H9 (cell line): ENCODE results near the gene ST7L. TPM values are rescaled to one million over a fixed set of nuclear protein-coding genes. Genes with fewer than 3 reads are reported as not detected.

Experiments used
- DNase-seq: peaks from one replicate; pipeline ENCODE4 v3.0.0-alpha.2; 2017
- H2AFZ ChIP-seq: one replicate; pipeline ENCODE4 v1.6.1; 2013; ENCODE audit warnings: mild to moderate bottlenecking, low read length, control low read depth, moderate library complexity
- H2AK5ac ChIP-seq: 2 replicates; pipeline ENCODE4 v1.6.1; 2013; ENCODE audit warnings: low read length, control low read depth, mixed read lengths; ENCODE audit not compliant: insufficient read length
- H2BK120ac ChIP-seq: one replicate; pipeline ENCODE4 v1.6.1; 2013; ENCODE audit warnings: low read depth, mild to moderate bottlenecking, low read length, control low read depth, inconsistent platforms; ENCODE audit not compliant: poor library complexity, severe bottlenecking
- H2BK12ac ChIP-seq: 2 replicates; pipeline ENCODE4 v1.6.1; 2013; ENCODE audit warnings: low read length, control low read depth, mixed read lengths, low read depth; ENCODE audit not compliant: insufficient read length
- H2BK15ac ChIP-seq: 2 replicates; pipeline ENCODE4 v1.6.1; 2013; ENCODE audit warnings: low read depth, low read length, control low read depth
- H2BK20ac ChIP-seq: one replicate; pipeline ENCODE4 v1.6.1; 2013; ENCODE audit warnings: low read depth, mild to moderate bottlenecking, low read length, control low read depth, inconsistent platforms; ENCODE audit not compliant: poor library complexity, severe bottlenecking
- H2BK5ac ChIP-seq: 2 replicates; pipeline ENCODE4 v1.6.1; 2013; ENCODE audit warnings: low read length, control low read depth, mixed read lengths; ENCODE audit not compliant: insufficient read length
- H3K14ac ChIP-seq: 2 replicates; pipeline ENCODE4 v1.6.1; 2013; ENCODE audit warnings: low read length, control low read depth; ENCODE audit not compliant: insufficient read depth
- H3K18ac ChIP-seq: 2 replicates; pipeline ENCODE4 v1.6.1; 2013; ENCODE audit warnings: low read depth, mild to moderate bottlenecking, mixed read lengths, low read length, control low read depth; ENCODE audit not compliant: insufficient read length
- H3K23ac ChIP-seq: 2 replicates; pipeline ENCODE4 v1.6.1; 2013; ENCODE audit warnings: low read length, control low read depth, mixed read lengths, low read depth; ENCODE audit not compliant: insufficient read length
- H3K23me2 ChIP-seq: 2 replicates; pipeline ENCODE4 v1.6.1; 2013; ENCODE audit warnings: low read depth, mild to moderate bottlenecking, mixed read lengths, low read length, control low read depth; ENCODE audit not compliant: insufficient read length, poor library complexity, severe bottlenecking
- H3K27ac ChIP-seq: 2 replicates; pipeline ENCODE4 v1.5.1; 2013; ENCODE audit warnings: low read length, control low read depth, mixed read lengths, low read depth; ENCODE audit not compliant: insufficient read length
- H3K27me3 ChIP-seq: 2 replicates; pipeline ENCODE4 v1.6.1; 2013; ENCODE audit warnings: low read length, control low read depth, inconsistent platforms; ENCODE audit not compliant: insufficient read depth
- H3K4ac ChIP-seq: 2 replicates; pipeline ENCODE4 v1.6.1; 2013; ENCODE audit warnings: low read depth, mild to moderate bottlenecking, control low read depth, inconsistent platforms, low read length, moderate library complexity
- H3K4me1 ChIP-seq: 2 replicates; pipeline ENCODE4 v1.6.1; 2013; ENCODE audit warnings: low read length, control low read depth, inconsistent platforms; ENCODE audit not compliant: insufficient read depth
- H3K4me2 ChIP-seq: 2 replicates; pipeline ENCODE4 v1.6.1; 2013; ENCODE audit warnings: low read length, control low read depth, mixed read lengths; ENCODE audit not compliant: insufficient read length, insufficient read depth
- H3K56ac ChIP-seq: 2 replicates; pipeline ENCODE4 v1.6.1; 2013; ENCODE audit warnings: low read depth, mild to moderate bottlenecking, mixed read lengths, low read length, control low read depth; ENCODE audit not compliant: insufficient read length
- H3K79me1 ChIP-seq: 2 replicates; pipeline ENCODE4 v1.6.1; 2013; ENCODE audit warnings: low read depth, mild to moderate bottlenecking, moderate library complexity, low read length, control low read depth, inconsistent platforms; ENCODE audit not compliant: insufficient read depth, poor library complexity, severe bottlenecking
- H3K79me2 ChIP-seq: 2 replicates; pipeline ENCODE4 v1.6.1; 2013; ENCODE audit warnings: low read length, control low read depth, inconsistent platforms; ENCODE audit not compliant: insufficient read depth
- H3K9ac ChIP-seq: 2 replicates; pipeline ENCODE4 v1.6.1; 2013; ENCODE audit warnings: low read length, control low read depth, mixed read lengths; ENCODE audit not compliant: insufficient read length; ENCODE audit errors: extremely low read depth
- H3K9me3 ChIP-seq: one replicate; pipeline ENCODE4 v1.6.1; 2013; ENCODE audit warnings: low read depth, low read length, inconsistent platforms; ENCODE audit not compliant: control insufficient read depth
- H3T11ph ChIP-seq: one replicate; pipeline ENCODE4 v1.6.1; 2013; ENCODE audit warnings: mild to moderate bottlenecking, low read length, control low read depth, inconsistent platforms
- H4K20me1 ChIP-seq: one replicate; pipeline ENCODE4 v1.6.1; 2013; ENCODE audit not compliant: control insufficient read depth, insufficient read length, insufficient read depth
- H4K5ac ChIP-seq: 2 replicates; pipeline ENCODE4 v1.6.1; 2013; ENCODE audit warnings: low read depth, mild to moderate bottlenecking, mixed read lengths, low read length, control low read depth; ENCODE audit not compliant: insufficient read length
- H4K8ac ChIP-seq: replicated peaks from 2 replicates; pipeline ENCODE4 v1.6.1; 2013; ENCODE audit warnings: low read length, control low read depth, mixed read lengths, low read depth; ENCODE audit not compliant: insufficient read length
- H4K91ac ChIP-seq: 2 replicates; pipeline ENCODE4 v1.6.1; 2013; ENCODE audit warnings: low read depth, mild to moderate bottlenecking, moderate library complexity, mixed read lengths, low read length, control low read depth; ENCODE audit not compliant: insufficient read length
- H3K27ac Mint-ChIP-seq, 3 experiments: 2 replicates in 2 of 3; 3 replicates in 1 of 3; pipeline ENCODE4 v1.8.0; 2020 to 2021; ENCODE audit warnings: mixed read lengths in 3 of 3, mild to moderate bottlenecking in 1 of 3, moderate library complexity in 1 of 3
- H3K27me3 Mint-ChIP-seq: 2 replicates; pipeline ENCODE4 v1.8.0; 2021; ENCODE audit warnings: low read depth, mild to moderate bottlenecking, moderate library complexity, mixed read lengths
- H3K36me3 Mint-ChIP-seq, 3 experiments: 2 replicates in 2 of 3; 3 replicates in 1 of 3; pipeline ENCODE4 v1.8.0; 2020 to 2021; ENCODE audit warnings: low read depth in 3 of 3, mixed read lengths in 3 of 3; ENCODE audit not compliant: insufficient read depth in 1 of 3
- H3K4me1 Mint-ChIP-seq, 2 experiments: 2 replicates each; pipeline ENCODE4 v1.8.0; 2020; ENCODE audit warnings: mixed read lengths in 2 of 2
- H3K4me3 Mint-ChIP-seq, 2 experiments: 2 replicates in 1 of 2; 3 replicates in 1 of 2; pipeline ENCODE4 v1.8.0; 2020 to 2021; ENCODE audit warnings: mild to moderate bottlenecking in 2 of 2, mixed read lengths in 2 of 2, moderate library complexity in 1 of 2
- H3K9me3 Mint-ChIP-seq, 2 experiments: 2 replicates in 1 of 2; 3 replicates in 1 of 2; pipeline ENCODE4 v1.8.0; 2020; ENCODE audit warnings: mild to moderate bottlenecking in 2 of 2, mixed read lengths in 2 of 2, moderate library complexity in 1 of 2
- CTCF ChIP-seq: fragments of 200-600 bp; sonication (generic); conservative IDR thresholded peaks from 3 replicates; pipeline ENCODE4 v1.8.0; 2021; ENCODE audit warnings: antibody characterized with exemption, mild to moderate bottlenecking
- WGBS: extraction: QIAGEN DNeasy Blood & Tissue Kit; methylation state at CpG from one replicate; pipeline ENCODE4 v1.1.7; 2013; ENCODE audit warnings: missing lambda C conversion rate, low lambda C conversion rate, mixed read lengths; ENCODE audit not compliant: insufficient read length; ENCODE audit errors: extremely low coverage; 5-methylcytosine and 5-hydroxymethylcytosine counted together
- total RNA-seq: library from RNA; stranded (reverse); gene quantifications from 2 replicates; pipeline ENCODE4 v1.2.1, GENCODE V29; 2021

ST7L gene
- total RNA-seq, 1 experiment from 2014 or later: 16.0 TPM

- WGBS: no CpG with 5 or more reads among the region's 2 CpGs
- no peak for DNase-seq
- H2BK20ac ChIP-seq: no peak overlapping the region
- H4K20me1 ChIP-seq: no peaks in the 10 kb centered on the region
- H3K79me1 ChIP-seq: no peaks in the 10 kb centered on the region
- peaks cover 0 to 7% of the 10 kb centered on the region in 2 experiments; a peak in 2 of 4 replicates for H3K4me1 Mint-ChIP-seq
- no peak overlapping the region for H3K14ac ChIP-seq
- no peak overlapping the region for H3K56ac ChIP-seq
- H3K27me3 ChIP-seq: no peaks in the 10 kb centered on the region
- H3K36me3 Mint-ChIP-seq: peaks cover 8 to 11% (median 9%) of the 10 kb centered on the region in 3 experiments
- no peak overlapping the region for H3K4ac ChIP-seq
- H3K18ac ChIP-seq: no peak overlapping the region
- H3K9me3 Mint-ChIP-seq: peaks cover 5 to 7% of the 10 kb centered on the region in 2 experiments; a peak in 3 of 5 replicates
- no peak overlapping the region for H3K4me3 Mint-ChIP-seq
- H3K9me3 ChIP-seq: no peaks in the 10 kb centered on the region
- no peak overlapping the region for H3K4me2 ChIP-seq
- H3K9ac ChIP-seq: no peak overlapping the region
- no peak overlapping the region for H2BK5ac ChIP-seq
- no peak overlapping the region for H4K91ac ChIP-seq
- H2AK5ac ChIP-seq: no peak overlapping the region
- no peak overlapping the region for H2BK15ac ChIP-seq
- H3T11ph ChIP-seq: no peak overlapping the region
- H3K23ac ChIP-seq: no peak overlapping the region
- H2BK120ac ChIP-seq: no peak overlapping the region
- no peak overlapping the region for H3K27ac Mint-ChIP-seq
- no peaks in the 10 kb centered on the region for H3K27me3 Mint-ChIP-seq
- H2AFZ ChIP-seq: no peak overlapping the region
- no peak overlapping the region for H4K8ac ChIP-seq
- H3K79me2 ChIP-seq: peaks cover 11% of the 10 kb centered on the region; the same call in 1 of the 2 replicates
- H3K27ac ChIP-seq: no peak overlapping the region
- no peak overlapping the region for H4K5ac ChIP-seq
- no peaks in the 10 kb centered on the region for H3K4me1 ChIP-seq
- no peak overlapping the region for H2BK12ac ChIP-seq
- TF ChIP-seq CTCF: no peak
- no peaks in the 10 kb centered on the region for H3K23me2 ChIP-seq
Observed at GRCh38 chr1:112636056-112636455, 17.1 kb upstream of the ST7L start.
